Caco-2 (cell line): ENCODE measurements around the gene CILP. TPM values are rescaled to one million over a fixed set of nuclear protein-coding genes. Genes with fewer than 3 reads are reported as not detected.
"Not testable (repeated sequence)": the region's sequence is repeated elsewhere in the genome, so short reads cannot be mapped to it uniquely, and the experiment has no call there.

Source experiments
- BruUV-seq: library from RNA; stranded (reverse); fragments of 400-500 nt; replicated peaks from 2 replicates; lab custom pipeline; 2021; lab: Mats Ljungman, UMichigan
- CTCF ChIA-PET: fragments of 300-600 bp; sonication (Branson Sonifier 250); formaldehyde crosslinking; loops from one replicate; lab custom pipeline; 2022; ENCODE audit warnings: antibody characterized with exemption; lab: Charles Lee
- POLR2A ChIA-PET: fragments of 300-600 bp; sonication (Branson Sonifier 250); formaldehyde crosslinking; loops from one replicate; lab custom pipeline; 2022; ENCODE audit warnings: antibody characterized with exemption; lab: Charles Lee
- DNase-seq, 2 experiments: peaks; one replicate each; pipeline versions ENCODE4 v3.0.0 to v3.0.0-alpha.2; 2020 to 2022
- H3K27me3 ChIP-seq: replicated peaks from 2 replicates; pipeline ENCODE4 v1.6.0; 2011; ENCODE audit warnings: low read length; ENCODE audit not compliant: control insufficient read depth, insufficient read depth
- H3K36me3 ChIP-seq: 2 replicates; pipeline ENCODE4 v1.5.1; 2011; ENCODE audit warnings: low read length; ENCODE audit not compliant: control insufficient read depth, insufficient read depth
- H3K4me1 ChIP-seq: fragments of 250-450 bp; sonication (Bioruptor Pico); 2 replicates; pipeline ENCODE4 v1.5.1; 2020; ENCODE audit warnings: mild to moderate bottlenecking
- H3K4me3 ChIP-seq: 2 replicates; pipeline ENCODE4 v1.5.1; 2011; ENCODE audit warnings: low read depth, mild to moderate bottlenecking, control low read depth, low read length
- H3K9me3 ChIP-seq: fragments of 250-450 bp; sonication (Bioruptor Pico); 2 replicates; pipeline ENCODE4 v1.5.1; 2020; ENCODE audit warnings: mild to moderate bottlenecking, moderate library complexity
- H3K27ac Mint-ChIP-seq: one replicate; pipeline ENCODE4 v1.8.0; 2022; ENCODE audit warnings: mixed read lengths; ENCODE audit not compliant: unreplicated experiment
- H3K27me3 Mint-ChIP-seq: one replicate; pipeline ENCODE4 v1.8.0; 2022; ENCODE audit warnings: mixed read lengths; ENCODE audit not compliant: insufficient read depth, unreplicated experiment
- H3K36me3 Mint-ChIP-seq: one replicate; pipeline ENCODE4 v1.8.0; 2022; ENCODE audit warnings: mild to moderate bottlenecking, mixed read lengths; ENCODE audit not compliant: insufficient read depth, unreplicated experiment
- H3K4me1 Mint-ChIP-seq: one replicate; pipeline ENCODE4 v1.8.0; 2022; ENCODE audit warnings: low read depth, mixed read lengths; ENCODE audit not compliant: unreplicated experiment
- H3K4me3 Mint-ChIP-seq: one replicate; pipeline ENCODE4 v1.8.0; 2022; ENCODE audit warnings: mild to moderate bottlenecking, moderate library complexity, mixed read lengths; ENCODE audit not compliant: unreplicated experiment
- H3K9me3 Mint-ChIP-seq: one replicate; pipeline ENCODE4 v1.8.0; 2022; ENCODE audit warnings: mixed read lengths; ENCODE audit not compliant: unreplicated experiment
- CTCF ChIP-seq, 2 experiments: fragments of 200-600 bp in 1 of 2; IDR thresholded peaks; 1 replicate in 1 of 2; 2 replicates in 1 of 2; pipeline versions ENCODE4 v1.5.1 to v1.8.0; 2011 to 2022; ENCODE audit warnings: antibody characterized with exemption in 1 of 2, control low read depth in 1 of 2, inconsistent platforms in 1 of 2, low read depth in 1 of 2, low read length in 1 of 2, mild to moderate bottlenecking in 1 of 2, moderate library complexity in 1 of 2; ENCODE audit not compliant: insufficient read depth in 1 of 2, severe bottlenecking in 1 of 2, unreplicated experiment in 1 of 2
- intact Hi-C: fragments of 100-400 bp; cut with micrococcal nuclease; formaldehyde crosslinking; loops from one replicate; pipeline ENCODE4 v1.10.0; 2022; ENCODE audit not compliant: unreplicated experiment
- total RNA-seq: library from RNA; stranded (reverse); gene quantifications from 2 replicates; pipeline ENCODE4 v1.2.3, GENCODE V29; 2022

CILP gene
- total RNA-seq, 1 experiment from 2014 or later = not detected

GRCh38 chr15:65231306-65231705, 20.0 kb upstream of the CILP start:
- ChIA-PET POLR2A (no interaction called here), CTCF (no interaction called here)
- Histone ChIP-seq H3K4me3 (no peak overlapping the region), H3K4me1 (peaks cover 13% of the 10 kb centered on the region), H3K27me3 (no peaks in the 10 kb centered on the region), H3K36me3 (no peaks in the 10 kb centered on the region), H3K9me3 (no peaks in the 10 kb centered on the region)
- BruUV-seq = no TSS peak
- Mint-ChIP-seq H3K27me3 (no peaks in the 10 kb centered on the region), H3K36me3 (no peaks in the 10 kb centered on the region), H3K4me1 (peaks cover 7% of the 10 kb centered on the region), H3K4me3 (no peak overlapping the region), H3K9me3 (no peaks in the 10 kb centered on the region), H3K27ac (no peak overlapping the region)
- TF ChIP-seq CTCF (IDR thresholded peaks at IDR 0.05; ENCODE audit: insufficient read depth in 1 of 2, low read depth in 1 of 2, low read length in 1 of 2, severe bottlenecking in 1 of 2, unreplicated experiment in 1 of 2) = no peak
- no peak for DNase-seq
- intact Hi-C loops = no loop called here

GRCh38 chr15:65226901-65227300, 15.6 kb upstream of the CILP start:
- DNase-seq = peak in 1 of 2 experiments; percentile 31
- H3K4me3 ChIP-seq, intact Hi-C loops, H3K36me3 Mint-ChIP-seq, H3K9me3 ChIP-seq, H3K27me3 ChIP-seq, H3K27me3 Mint-ChIP-seq, CTCF ChIA-PET, H3K4me3 Mint-ChIP-seq, H3K9me3 Mint-ChIP-seq, H3K36me3 ChIP-seq, POLR2A ChIA-PET: not testable (repeated sequence)
- peaks cover 35% of the 10 kb centered on the region for H3K4me1 ChIP-seq
- TSS peak; percentile 99 for BruUV-seq
- H3K27ac Mint-ChIP-seq = peak overlapping the region; percentile 91
- peaks cover 15% of the 10 kb centered on the region for H3K4me1 Mint-ChIP-seq

GRCh38 chr15:65226221-65226620, 14.9 kb upstream of the CILP start:
- no peak overlapping the region for H3K4me3 ChIP-seq
- no TSS peak for BruUV-seq
- Mint-ChIP-seq H3K4me1 (peaks cover 21% of the 10 kb centered on the region), H3K36me3 (no peaks in the 10 kb centered on the region), H3K4me3 (no peak overlapping the region), H3K27ac (peak overlapping the region; percentile 91), H3K9me3 (no peaks in the 10 kb centered on the region), H3K27me3 (no peaks in the 10 kb centered on the region)
- CTCF ChIA-PET = no interaction called here
- peaks cover 36% of the 10 kb centered on the region for H3K4me1 ChIP-seq
- H3K36me3 ChIP-seq = no peaks in the 10 kb centered on the region; the same call in 1 of the 2 replicates
- no peak for TF ChIP-seq CTCF (IDR thresholded peaks at IDR 0.05; ENCODE audit: insufficient read depth in 1 of 2, low read depth in 1 of 2, low read length in 1 of 2, severe bottlenecking in 1 of 2, unreplicated experiment in 1 of 2)
- no peaks in the 10 kb centered on the region for H3K9me3 ChIP-seq
- POLR2A ChIA-PET = no interaction called here
- intact Hi-C loops = no loop called here
- no peak for DNase-seq
- no peaks in the 10 kb centered on the region for H3K27me3 ChIP-seq

- Histone ChIP-seq H3K36me3 (no peaks in the 10 kb centered on the region; the same call in 1 of the 2 replicates), H3K27me3 (no peaks in the 10 kb centered on the region), H3K4me3 (no peak overlapping the region), H3K4me1 (peaks cover 36% of the 10 kb centered on the region), H3K9me3 (no peaks in the 10 kb centered on the region)
- H3K27ac Mint-ChIP-seq = peak overlapping the region; percentile 14
- DNase-seq = no peak
- TF ChIP-seq CTCF (IDR thresholded peaks at IDR 0.05; ENCODE audit: insufficient read depth in 1 of 2, low read depth in 1 of 2, low read length in 1 of 2, severe bottlenecking in 1 of 2, unreplicated experiment in 1 of 2) = no peak
- no peaks in the 10 kb centered on the region for H3K9me3 Mint-ChIP-seq
- H3K36me3 Mint-ChIP-seq = no peaks in the 10 kb centered on the region
- CTCF ChIA-PET = no interaction called here
- no peaks in the 10 kb centered on the region for H3K27me3 Mint-ChIP-seq
- H3K4me1 Mint-ChIP-seq = peaks cover 21% of the 10 kb centered on the region
- BruUV-seq = no TSS peak
- POLR2A ChIA-PET = interaction anchor here (0.5 kb wide), 1 partner anchor 39 kb away, joined by 3 read pairs; the partner anchor contains the start of gene CLPX
- intact Hi-C loops = no loop called here
- H3K4me3 Mint-ChIP-seq = no peak overlapping the region
Observed at GRCh38 chr15:65223996-65224395, 12.7 kb upstream of the CILP start.
